CD4-positive, alpha-beta T cell (primary cell): ENCODE results near the gene MPP1. TPM values are rescaled to one million over a fixed set of nuclear protein-coding genes. Genes with fewer than 3 reads are reported as not detected.

Experiments
- ATAC-seq: fragments of 200-7000 bp; cut with Tn5 transposase; one replicate; pipeline ENCODE4 v1.10.0; 2022; ENCODE audit warnings: mild to moderate bottlenecking; ENCODE audit not compliant: poor library complexity
- CTCF ChIA-PET: fragments of 350-600 bp; sonication (Branson Sonifier 250); formaldehyde crosslinking; loops from one replicate; lab custom pipeline; 2021; ENCODE audit warnings: antibody characterized with exemption, inconsistent platforms; lab: Charles Lee
- POLR2A ChIA-PET: fragments of 350-600 bp; sonication (Branson Sonifier 250); formaldehyde crosslinking; loops from one replicate; lab custom pipeline; 2021; ENCODE audit warnings: antibody characterized with exemption, inconsistent platforms; lab: Charles Lee
- DNase-seq, 14 experiments: peaks; one replicate each; pipeline ENCODE4 v3.0.0-alpha.2; 2013 to 2020; ENCODE audit warnings: mixed read lengths in 2 of 14
- H3K27ac ChIP-seq, 2 donors: one replicate each; pipeline versions ENCODE4 v1.5.1 to v1.7.0; 2013; ENCODE audit warnings: low read length in 2 of 2, low read depth in 1 of 2, mild to moderate bottlenecking in 1 of 2
- H3K27me3 ChIP-seq, 2 experiments: 1 replicate in 1 of 2; 2 replicates in 1 of 2; pipeline versions ENCODE4 v1.6.1 to v1.7.0; 2013; ENCODE audit warnings: low read length in 2 of 2, control low read depth in 1 of 2, mild to moderate bottlenecking in 1 of 2, moderate library complexity in 1 of 2; ENCODE audit not compliant: insufficient read depth in 2 of 2, control insufficient read depth in 1 of 2
- H3K36me3 ChIP-seq: one replicate; pipeline ENCODE4 v1.6.1; 2013; ENCODE audit warnings: low read length, control low read depth; ENCODE audit not compliant: insufficient read depth
- H3K4me1 ChIP-seq: one replicate; pipeline ENCODE4 v1.6.1; 2013; ENCODE audit warnings: low read length, control low read depth; ENCODE audit not compliant: insufficient read depth
- H3K4me3 ChIP-seq: one replicate; pipeline ENCODE4 v1.5.1; 2013; ENCODE audit warnings: mild to moderate bottlenecking, low read length, moderate library complexity
- H3K9me3 ChIP-seq, 2 experiments: 1 replicate in 1 of 2; 2 replicates in 1 of 2; pipeline versions ENCODE4 v1.6.1 to v1.7.0; 2013; ENCODE audit warnings: low read length in 2 of 2, mild to moderate bottlenecking in 2 of 2, control low read depth in 1 of 2, moderate library complexity in 1 of 2; ENCODE audit not compliant: control insufficient read depth in 1 of 2, insufficient read depth in 1 of 2
- H3K27ac Mint-ChIP-seq: one replicate; pipeline ENCODE4 v1.8.0; 2020; ENCODE audit warnings: mixed read lengths
- H3K27me3 Mint-ChIP-seq: one replicate; pipeline ENCODE4 v1.8.0; 2021; ENCODE audit warnings: mixed read lengths
- H3K36me3 Mint-ChIP-seq: one replicate; pipeline ENCODE4 v1.8.0; 2021; ENCODE audit warnings: low read depth, mixed read lengths
- H3K4me1 Mint-ChIP-seq: one replicate; pipeline ENCODE4 v1.8.0; 2021; ENCODE audit warnings: low read depth, mixed read lengths
- H3K4me3 Mint-ChIP-seq: one replicate; pipeline ENCODE4 v1.8.0; 2020; ENCODE audit warnings: mild to moderate bottlenecking, mixed read lengths
- H3K9me3 Mint-ChIP-seq: one replicate; pipeline ENCODE4 v1.8.0; 2020; ENCODE audit warnings: mixed read lengths
- intact Hi-C, 2 experiments: fragments of 100-400 bp; cut with DNase I in 1 of 2; cut with micrococcal nuclease in 1 of 2; formaldehyde crosslinking; loops; one replicate each; pipeline versions ENCODE4 v1.15.1 to v1.9.0; 2023 to 2025; cut with DNase I, micrococcal nuclease
- total RNA-seq, 174 experiments: library from RNA in 2 of 174; stranded (reverse) in 2 of 174; gene quantifications; one replicate each; pipeline ENCODE4 v1.2.3 and lab custom pipeline; 2021 to 2026
- TF ChIP-seq, protein P1 (sequence below): fragments of 200-600 bp; IDR thresholded peaks from one replicate; pipeline ENCODE4 v1.8.0; 2022; ENCODE audit warnings: antibody characterized with exemption, mild to moderate bottlenecking

MPP1 gene
- total RNA-seq, 2 experiments from 2014 or later, result 10.7 to 13.1 TPM

DNA sequence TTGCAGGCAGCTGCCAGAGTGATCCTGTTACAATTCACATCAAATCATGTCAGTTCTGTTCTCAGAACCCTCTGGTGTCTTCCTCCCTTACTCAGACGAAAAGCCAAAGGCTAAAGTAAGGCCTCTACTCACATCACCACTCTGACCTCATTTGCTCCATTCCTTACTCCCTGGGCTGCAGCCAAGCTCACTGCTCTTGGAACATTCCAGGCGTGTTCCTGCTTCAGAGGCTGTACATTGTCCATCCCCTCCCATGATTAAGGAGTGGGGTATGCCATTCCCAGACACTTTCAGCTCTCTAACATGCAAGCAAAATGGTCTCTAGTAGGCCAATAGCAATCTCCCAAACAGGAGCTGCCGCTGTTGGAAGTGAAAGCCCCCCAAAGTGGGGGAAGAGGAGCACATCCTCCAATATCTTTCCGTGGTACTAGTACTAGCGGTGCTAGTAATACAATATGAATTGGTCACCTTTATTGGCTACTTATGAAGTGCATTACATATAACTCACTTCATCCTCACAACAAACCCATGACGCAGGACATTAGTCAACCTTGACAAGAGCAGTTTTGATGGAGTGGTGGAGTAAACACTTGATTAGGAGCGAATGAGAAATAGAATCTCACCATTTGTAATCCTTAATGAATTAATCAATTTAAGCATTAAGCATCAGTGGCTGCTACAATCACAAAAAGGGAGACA, 69.4 kb downstream of the MPP1 start:
- intact Hi-C loops, result loop anchor here in 1 of 2 experiments (2.0 kb wide), 2 partner anchors 13 to 17 kb away; no protein-coding TSS in a partner anchor
- H3K4me1 Mint-ChIP-seq, result peaks cover 86% of the 10 kb centered on the region
- H3K9me3 Mint-ChIP-seq, result no peaks in the 10 kb centered on the region
- Histone ChIP-seq H3K27me3 (no peaks in the 10 kb centered on the region), H3K9me3 (no peaks in the 10 kb centered on the region), H3K4me1 (peaks cover 73% of the 10 kb centered on the region), H3K27ac (peak overlapping the region in 1 of 2 donors; percentile 63), H3K36me3 (no peaks in the 10 kb centered on the region), H3K4me3 (no peak overlapping the region)
- TF ChIP-seq, protein P1, sequence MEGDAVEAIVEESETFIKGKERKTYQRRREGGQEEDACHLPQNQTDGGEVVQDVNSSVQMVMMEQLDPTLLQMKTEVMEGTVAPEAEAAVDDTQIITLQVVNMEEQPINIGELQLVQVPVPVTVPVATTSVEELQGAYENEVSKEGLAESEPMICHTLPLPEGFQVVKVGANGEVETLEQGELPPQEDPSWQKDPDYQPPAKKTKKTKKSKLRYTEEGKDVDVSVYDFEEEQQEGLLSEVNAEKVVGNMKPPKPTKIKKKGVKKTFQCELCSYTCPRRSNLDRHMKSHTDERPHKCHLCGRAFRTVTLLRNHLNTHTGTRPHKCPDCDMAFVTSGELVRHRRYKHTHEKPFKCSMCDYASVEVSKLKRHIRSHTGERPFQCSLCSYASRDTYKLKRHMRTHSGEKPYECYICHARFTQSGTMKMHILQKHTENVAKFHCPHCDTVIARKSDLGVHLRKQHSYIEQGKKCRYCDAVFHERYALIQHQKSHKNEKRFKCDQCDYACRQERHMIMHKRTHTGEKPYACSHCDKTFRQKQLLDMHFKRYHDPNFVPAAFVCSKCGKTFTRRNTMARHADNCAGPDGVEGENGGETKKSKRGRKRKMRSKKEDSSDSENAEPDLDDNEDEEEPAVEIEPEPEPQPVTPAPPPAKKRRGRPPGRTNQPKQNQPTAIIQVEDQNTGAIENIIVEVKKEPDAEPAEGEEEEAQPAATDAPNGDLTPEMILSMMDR, result no peak
- H3K27ac Mint-ChIP-seq, result peak overlapping the region; percentile 94
- ChIA-PET POLR2A (interaction anchor here (0.9 kb wide), 1 partner anchor 15 kb away, joined by 3 read pairs; the partner anchor contains the start of gene GAB3), CTCF (no interaction called here)
- H3K4me3 Mint-ChIP-seq, result peak overlapping the region; percentile 55
- no peak for ATAC-seq
- no peaks in the 10 kb centered on the region for H3K36me3 Mint-ChIP-seq
- no peaks in the 10 kb centered on the region for H3K27me3 Mint-ChIP-seq
- no peak for DNase-seq

DNA sequence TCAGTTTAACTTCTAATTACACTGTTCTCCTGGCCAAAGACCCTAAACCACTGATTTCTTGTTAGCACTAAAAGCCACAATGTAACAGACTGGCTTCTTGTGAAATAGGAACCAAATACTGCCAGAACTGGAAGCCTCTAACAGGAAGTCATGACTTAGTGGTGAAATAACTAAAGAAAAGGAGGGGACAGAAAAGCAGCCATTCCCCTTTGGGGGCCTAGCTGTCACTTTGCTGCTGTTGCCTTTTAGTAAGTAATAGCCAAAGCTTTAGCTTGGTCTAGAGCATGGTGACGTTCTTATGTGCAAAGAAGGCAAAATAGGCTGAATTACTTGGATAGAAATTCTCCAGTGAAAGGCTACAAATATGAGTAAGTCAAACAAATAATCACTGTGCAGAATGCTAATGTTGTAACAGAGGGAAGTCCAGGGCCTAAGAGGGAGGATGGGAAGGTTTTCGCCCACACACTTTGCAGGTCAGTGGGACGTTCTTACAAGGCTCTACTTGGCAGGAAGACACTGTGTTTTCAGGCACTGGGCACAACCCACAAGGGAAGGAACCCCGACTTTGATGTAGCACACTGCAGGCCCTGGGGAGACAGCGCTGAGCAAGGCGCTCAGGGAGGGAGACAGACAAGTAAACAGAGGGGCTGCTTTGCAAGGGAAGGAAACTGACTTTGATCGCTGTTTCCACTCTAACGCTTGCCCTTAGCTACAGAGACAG, 71.1 kb downstream of the MPP1 start:
- H3K27me3 Mint-ChIP-seq, result no peaks in the 10 kb centered on the region
- CTCF ChIA-PET, result interaction anchor here (0.7 to 0.8 kb wide), 2 partner anchors 8 to 16 kb away, joined by 3 read pairs; partner anchors contain the start of gene GAB3
- POLR2A ChIA-PET, result interaction anchor here (0.8 to 2.1 kb wide), 6 partner anchors 14 to 28 kb away, joined by 3 to 8 read pairs (median 4); partner anchors contain the start of genes DKC1 and GAB3
- peak overlapping the region; percentile 81 for H3K4me3 Mint-ChIP-seq
- H3K9me3 ChIP-seq, result no peaks in the 10 kb centered on the region
- TF ChIP-seq, protein P1, result no peak
- ATAC-seq, result peak; percentile 73
- no peaks in the 10 kb centered on the region for H3K27me3 ChIP-seq
- intact Hi-C loops, result loop anchor here in 1 of 2 experiments (2.0 kb wide), 2 partner anchors 15 kb away; no protein-coding TSS in a partner anchor
- no peaks in the 10 kb centered on the region for H3K36me3 ChIP-seq
- peak overlapping the region; percentile 4 for H3K4me3 ChIP-seq
- H3K27ac ChIP-seq, result peak overlapping the region; percentile 40 to 66
- H3K4me1 ChIP-seq, result peaks cover 80% of the 10 kb centered on the region
- peaks cover 90% of the 10 kb centered on the region for H3K4me1 Mint-ChIP-seq
- no peaks in the 10 kb centered on the region for H3K36me3 Mint-ChIP-seq
- peak in 11 of 14 experiments; percentile 13 to 72 (median 45) for DNase-seq
- H3K9me3 Mint-ChIP-seq, result no peaks in the 10 kb centered on the region
- peak overlapping the region; percentile 94 for H3K27ac Mint-ChIP-seq

DNA sequence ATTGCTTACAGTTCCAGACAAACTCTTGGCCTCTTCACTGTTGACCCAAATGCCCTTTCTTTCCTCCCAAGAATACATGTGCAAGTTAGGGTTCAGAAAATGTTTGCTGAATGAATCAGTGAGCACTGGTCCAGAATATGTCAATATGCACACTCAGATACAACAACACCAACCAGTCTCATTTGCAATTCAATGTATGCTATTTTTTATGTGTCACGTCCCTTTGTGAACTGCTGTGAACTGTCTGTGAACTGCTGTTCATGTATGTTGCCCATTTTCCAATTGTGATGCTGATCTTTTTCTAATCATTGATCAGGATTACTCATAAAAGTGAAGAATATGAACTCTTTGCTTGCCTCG, 72.2 kb downstream of the MPP1 start:
- no peak for DNase-seq
- Mint-ChIP-seq H3K27ac (peak overlapping the region; percentile 94), H3K4me3 (peak overlapping the region; percentile 57), H3K36me3 (no peaks in the 10 kb centered on the region), H3K27me3 (no peaks in the 10 kb centered on the region), H3K4me1 (peaks cover 89% of the 10 kb centered on the region), H3K9me3 (no peaks in the 10 kb centered on the region)
- TF ChIP-seq, protein P1, result no peak
- ATAC-seq, result no peak
- Histone ChIP-seq H3K4me1 (peaks cover 80% of the 10 kb centered on the region), H3K27me3 (no peaks in the 10 kb centered on the region), H3K9me3 (no peaks in the 10 kb centered on the region), H3K27ac (peak overlapping the region in 1 of 2 donors; percentile 23), H3K36me3 (no peaks in the 10 kb centered on the region), H3K4me3 (no peak overlapping the region)
- intact Hi-C loops, result loop anchor here in 1 of 2 experiments (2.0 kb wide), 1 partner anchor 16 kb away; no protein-coding TSS in a partner anchor
- CTCF ChIA-PET, result no interaction called here
- POLR2A ChIA-PET, result interaction anchor here (1.5 to 2.1 kb wide), 3 partner anchors 14 to 29 kb away, joined by 5 to 8 read pairs (median 6); partner anchors contain the start of genes DKC1 and GAB3
